ENCODE measurements around the gene NUP133. TPM values are rescaled to one million over a fixed set of nuclear protein-coding genes. Genes with fewer than 3 reads are reported as not detected.

The NUP133 gene
- total and polyA plus RNA-seq, 2 donors (not counting 1 experiment from before 2014, with no cell fraction given), result 10.5 to 50.5 TPM

DNA sequence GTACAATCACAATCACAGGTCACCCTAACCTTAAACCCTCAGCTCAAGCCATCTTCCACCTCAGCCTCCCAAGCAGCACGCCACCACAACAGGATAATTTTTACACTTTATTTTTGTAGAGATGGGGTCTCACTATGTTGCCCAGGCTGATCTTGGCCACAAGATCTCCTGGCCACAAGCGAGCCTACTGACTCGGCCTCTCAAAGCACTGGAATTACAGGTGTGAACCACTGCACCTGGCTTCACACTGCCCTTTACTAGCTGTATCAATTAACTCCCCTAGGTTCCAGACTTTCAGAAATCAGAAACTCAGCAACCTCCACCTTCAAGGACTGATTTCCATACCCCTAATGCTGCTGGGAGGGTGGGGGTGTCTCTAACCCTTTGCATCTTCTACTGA lies 37.0 kb downstream of the NUP133 start:
- ChIA-PET POLR2A (no interaction called here), CTCF (interaction anchor here (7.5 kb wide), 1 partner anchor 10 kb away, joined by 47 read pairs; no protein-coding TSS in a partner anchor)
- Histone ChIP-seq H3K27me3 (replicated peaks in 1 of 4; ENCODE audit: control extremely low read depth in 1 of 4, control insufficient read depth in 3 of 4, insufficient read depth in 4 of 4, low read length in 3 of 4) (no peaks in the 10 kb centered on the region), H4K20me1 (ENCODE audit: control insufficient read depth, insufficient read depth, low read length, poor library complexity, severe bottlenecking) (no peaks in the 10 kb centered on the region), H3K79me2 (ENCODE audit: control insufficient read depth, insufficient read depth, low read length) (peaks cover 8% of the 10 kb centered on the region), H3K4me1 (ENCODE audit: control insufficient read depth in 2 of 2, insufficient read depth in 2 of 2, low read length in 2 of 2) (no peaks in the 10 kb centered on the region), H3K9ac (ENCODE audit: low read length) (no peak overlapping the region), H3K36me3 (replicated peaks in 1 of 2; ENCODE audit: control extremely low read depth in 1 of 2, control insufficient read depth in 1 of 2, extremely low read depth in 1 of 2, insufficient read depth in 2 of 2, low read length in 1 of 2) (peaks cover 13 to 72% of the 10 kb centered on the region in 2 experiments), H3K9me3 (ENCODE audit: control extremely low read depth in 1 of 3, control insufficient read depth in 2 of 3, insufficient read depth in 1 of 3, low read length in 2 of 3) (no peaks in the 10 kb centered on the region), H2AFZ (ENCODE audit: insufficient read depth, low read depth, low read length, poor library complexity, severe bottlenecking) (no peak overlapping the region), H3K27ac (ENCODE audit: low read length in 2 of 2) (no peak overlapping the region), H3K4me3 (ENCODE audit: control extremely low read depth in 1 of 5, extremely low read depth in 1 of 5, insufficient read depth in 1 of 5, low read depth in 2 of 5, low read length in 4 of 5) (no peak overlapping the region), H3K4me2 (replicated peaks; ENCODE audit: low read depth, low read length, poor library complexity, severe bottlenecking) (no peak overlapping the region)
- no peak overlapping the region for H3K27ac Mint-ChIP-seq
- no peak overlapping the region for H3K4me3 Mint-ChIP-seq
- H3K9me3 Mint-ChIP-seq (ENCODE audit: insufficient read depth), result no peaks in the 10 kb centered on the region
- intact Hi-C loops (cut with micrococcal nuclease), result no loop called here
- no peak for TF ChIP-seq EZH2 (IDR thresholded peaks at IDR 0.05; ENCODE audit: borderline replicate concordance, insufficient read depth, low read depth, low read length, poor library complexity, severe bottlenecking)
- TF ChIP-seq, protein P1, sequence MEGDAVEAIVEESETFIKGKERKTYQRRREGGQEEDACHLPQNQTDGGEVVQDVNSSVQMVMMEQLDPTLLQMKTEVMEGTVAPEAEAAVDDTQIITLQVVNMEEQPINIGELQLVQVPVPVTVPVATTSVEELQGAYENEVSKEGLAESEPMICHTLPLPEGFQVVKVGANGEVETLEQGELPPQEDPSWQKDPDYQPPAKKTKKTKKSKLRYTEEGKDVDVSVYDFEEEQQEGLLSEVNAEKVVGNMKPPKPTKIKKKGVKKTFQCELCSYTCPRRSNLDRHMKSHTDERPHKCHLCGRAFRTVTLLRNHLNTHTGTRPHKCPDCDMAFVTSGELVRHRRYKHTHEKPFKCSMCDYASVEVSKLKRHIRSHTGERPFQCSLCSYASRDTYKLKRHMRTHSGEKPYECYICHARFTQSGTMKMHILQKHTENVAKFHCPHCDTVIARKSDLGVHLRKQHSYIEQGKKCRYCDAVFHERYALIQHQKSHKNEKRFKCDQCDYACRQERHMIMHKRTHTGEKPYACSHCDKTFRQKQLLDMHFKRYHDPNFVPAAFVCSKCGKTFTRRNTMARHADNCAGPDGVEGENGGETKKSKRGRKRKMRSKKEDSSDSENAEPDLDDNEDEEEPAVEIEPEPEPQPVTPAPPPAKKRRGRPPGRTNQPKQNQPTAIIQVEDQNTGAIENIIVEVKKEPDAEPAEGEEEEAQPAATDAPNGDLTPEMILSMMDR (IDR thresholded peaks at IDR 0.05), result no peak
- peaks cover 4% of the 10 kb centered on the region for H3K4me1 Mint-ChIP-seq
- WGBS (ENCODE audit: insufficient coverage), result 100% methylated on average over 3 of the region's 3 CpGs
- no peaks in the 10 kb centered on the region for H3K27me3 Mint-ChIP-seq
- ATAC-seq (ENCODE audit: low read depth) (no peak), DNase-seq (no peak)

DNA sequence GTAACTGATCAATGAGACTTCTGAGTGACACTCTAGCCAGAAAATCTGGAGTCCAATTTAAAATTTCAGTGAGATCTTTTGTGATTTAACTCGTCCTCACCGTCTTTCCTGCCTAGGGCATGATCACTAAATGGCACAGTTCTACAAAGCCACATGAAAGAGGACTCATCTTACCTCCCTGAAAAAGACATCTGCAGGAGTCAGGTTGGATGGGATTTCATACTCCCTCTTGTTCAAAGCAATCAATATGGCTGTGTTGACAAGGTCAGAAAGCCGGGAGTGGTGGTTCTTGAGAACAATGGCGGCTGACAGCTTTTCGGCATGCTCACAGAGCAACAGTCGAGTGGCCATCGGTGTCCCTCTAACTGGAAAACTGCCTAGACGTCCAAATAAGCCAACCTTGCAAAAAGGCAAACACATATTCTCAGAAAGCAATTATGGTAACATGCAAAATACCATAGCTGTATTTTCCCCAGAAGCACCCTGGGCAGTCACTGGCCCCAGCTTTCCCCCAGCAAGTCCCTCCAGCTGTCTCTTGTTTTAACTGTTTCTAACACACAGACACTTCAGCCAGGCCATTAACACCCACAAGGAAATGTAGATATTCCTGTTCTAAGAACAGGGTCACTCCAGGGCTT lies 37.6 kb downstream of the NUP133 start:
- no peak overlapping the region for H3K9ac ChIP-seq (ENCODE audit: low read length)
- no peak overlapping the region for H3K27ac Mint-ChIP-seq
- no peaks in the 10 kb centered on the region for H3K9me3 Mint-ChIP-seq (ENCODE audit: insufficient read depth)
- H3K4me1 Mint-ChIP-seq, result peaks cover 4% of the 10 kb centered on the region
- peaks cover 8% of the 10 kb centered on the region for H3K79me2 ChIP-seq (ENCODE audit: control insufficient read depth, insufficient read depth, low read length)
- no peaks in the 10 kb centered on the region for H3K9me3 ChIP-seq (ENCODE audit: control extremely low read depth in 1 of 3, control insufficient read depth in 2 of 3, insufficient read depth in 1 of 3, low read length in 2 of 3)
- no peak overlapping the region for H3K4me3 Mint-ChIP-seq
- TF ChIP-seq, protein P1 (IDR thresholded peaks at IDR 0.05), result no peak
- no peak for TF ChIP-seq EZH2 (IDR thresholded peaks at IDR 0.05; ENCODE audit: borderline replicate concordance, insufficient read depth, low read depth, low read length, poor library complexity, severe bottlenecking)
- intact Hi-C loops (cut with micrococcal nuclease), result no loop called here
- no peaks in the 10 kb centered on the region for H3K27me3 Mint-ChIP-seq
- no peak overlapping the region for H3K4me3 ChIP-seq (ENCODE audit: control extremely low read depth in 1 of 5, extremely low read depth in 1 of 5, insufficient read depth in 1 of 5, low read depth in 2 of 5, low read length in 4 of 5)
- DNase-seq, result no peak
- ChIA-PET CTCF (interaction anchor here (7.5 kb wide), 1 partner anchor 11 kb away, joined by 47 read pairs; no protein-coding TSS in a partner anchor), POLR2A (no interaction called here)
- no peak for ATAC-seq (ENCODE audit: low read depth)
- H3K27ac ChIP-seq (ENCODE audit: low read length in 2 of 2), result no peak overlapping the region
- no peak overlapping the region for H3K4me2 ChIP-seq (replicated peaks; ENCODE audit: low read depth, low read length, poor library complexity, severe bottlenecking)
- H2AFZ ChIP-seq (ENCODE audit: insufficient read depth, low read depth, low read length, poor library complexity, severe bottlenecking), result no peak overlapping the region
- H4K20me1 ChIP-seq (ENCODE audit: control insufficient read depth, insufficient read depth, low read length, poor library complexity, severe bottlenecking), result no peaks in the 10 kb centered on the region
- H3K36me3 ChIP-seq (replicated peaks in 1 of 2; ENCODE audit: control extremely low read depth in 1 of 2, control insufficient read depth in 1 of 2, extremely low read depth in 1 of 2, insufficient read depth in 2 of 2, low read length in 1 of 2), result peaks cover 13 to 74% of the 10 kb centered on the region in 2 experiments
- WGBS (ENCODE audit: insufficient coverage), result 94% methylated on average over 8 of the region's 8 CpGs
- H3K27me3 ChIP-seq (replicated peaks in 1 of 4; ENCODE audit: control extremely low read depth in 1 of 4, control insufficient read depth in 3 of 4, insufficient read depth in 4 of 4, low read length in 3 of 4), result no peaks in the 10 kb centered on the region
- no peaks in the 10 kb centered on the region for H3K4me1 ChIP-seq (ENCODE audit: control insufficient read depth in 2 of 2, insufficient read depth in 2 of 2, low read length in 2 of 2)
